Gastrocnemius medialis (tissue), 4 donors: ENCODE data around the gene MAST4.

Source experiments
- CTCF ChIP-seq, 5 experiments: fragments of 450-650 bp in 3 of 5; fragments of 200-600 bp in 2 of 5; sonication (generic) in 2 of 5; IDR thresholded peaks in 4 of 5; conservative IDR thresholded peaks in 1 of 5; 1 replicate in 4 of 5; 2 replicates in 1 of 5; pipeline ENCODE4 v1.5.1; 2016 to 2019; ENCODE audit warnings: antibody characterized with exemption in 5 of 5, mild to moderate bottlenecking in 3 of 5, moderate library complexity in 3 of 5
- POLR2A ChIP-seq, 2 donors: fragments of 450-650 bp; IDR thresholded peaks; one replicate each; pipeline ENCODE4 v1.6.1; 2017; ENCODE audit warnings: antibody characterized with exemption in 2 of 2, mild to moderate bottlenecking in 2 of 2, moderate library complexity in 2 of 2

- TF ChIP-seq POLR2A (IDR thresholded peaks at IDR 0.05): no peak
- TF ChIP-seq CTCF (IDR thresholded peaks at IDR 0.05 in 4 of 5, conservative IDR thresholded peaks at IDR 0.05 in 1 of 5): peak; percentile 28 to 60 (median 56)
Observed at GRCh38 chr5:67165526-67166459, 569.6 kb downstream of the MAST4 start.
